Breast epithelium (tissue), 4 donors: Measurements from ENCODE around the gene SSR3. TPM values are rescaled to one million over a fixed set of nuclear protein-coding genes. Genes with fewer than 3 reads are reported as not detected.
"Not testable (repeated sequence)": the region's sequence is repeated elsewhere in the genome, so short reads cannot be mapped to it uniquely, and the experiment has no call there.

Experiments used
- DNase-seq, 2 donors: peaks; one replicate each; pipeline ENCODE4 v3.0.0-alpha.2; 2019; ENCODE audit warnings: low spot score in 2 of 2
- H3K27ac ChIP-seq, 2 donors: fragments of 200-600 bp; sonication (generic) in 1 of 2; one replicate each; pipeline ENCODE4 v1.5.1; 2016 to 2019; ENCODE audit warnings: mild to moderate bottlenecking in 1 of 2
- H3K27me3 ChIP-seq, 2 donors: fragments of 200-600 bp; sonication (generic) in 1 of 2; one replicate each; pipeline versions ENCODE4 v1.5.1 to v1.6.0; 2017 to 2019; ENCODE audit warnings: control low read depth in 1 of 2, mild to moderate bottlenecking in 1 of 2
- H3K36me3 ChIP-seq: fragments of 200-600 bp; one replicate; pipeline ENCODE4 v1.5.1; 2019
- H3K4me1 ChIP-seq, 2 donors: fragments of 200-600 bp; sonication (generic); one replicate each; pipeline ENCODE4 v1.5.1; 2016 to 2019; ENCODE audit warnings: control low read depth in 1 of 2
- H3K4me3 ChIP-seq, 3 donors: fragments of 200-600 bp; sonication (generic); 1 replicate in 2 of 3; 2 replicates in 1 of 3; pipeline ENCODE4 v1.5.1; 2016 to 2019; ENCODE audit warnings: mild to moderate bottlenecking in 3 of 3, moderate library complexity in 2 of 3
- H3K9me3 ChIP-seq, 2 donors: fragments of 200-600 bp; sonication (generic) in 1 of 2; one replicate each; pipeline ENCODE4 v1.5.1; 2016 to 2019; ENCODE audit warnings: control low read depth in 1 of 2
- CTCF ChIP-seq, 3 donors: fragments of 450-650 bp; IDR thresholded peaks; one replicate each; pipeline ENCODE4 v1.5.1; 2016 to 2017; ENCODE audit warnings: antibody characterized with exemption in 3 of 3, mild to moderate bottlenecking in 3 of 3, moderate library complexity in 3 of 3
- POLR2A ChIP-seq: fragments of 450-650 bp; IDR thresholded peaks from one replicate; pipeline ENCODE4 v1.6.1; 2016; ENCODE audit warnings: antibody characterized with exemption, mild to moderate bottlenecking, moderate library complexity
- POLR2AphosphoS5 ChIP-seq, 3 donors: sonication (generic); formaldehyde crosslinking; IDR thresholded peaks; one replicate each; pipeline ENCODE4 v1.6.1; 2017; ENCODE audit warnings: antibody characterized with exemption in 3 of 3
- intact Hi-C: fragments of 100-400 bp; cut with DNase I; formaldehyde crosslinking; loops from one replicate; pipeline ENCODE4 v1.15.1; 2023; ENCODE audit warnings: low total_unique reads
- total RNA-seq, 3 donors: library from RNA; depleted of rRNA; stranded (reverse); fragments of >200 nt; gene quantifications; one replicate each; pipeline ENCODE4 v1.1.0, GENCODE V29; 2016

SSR3 gene
- total RNA-seq, 3 donors from 2014 or later: 109 to 156 (median 110) TPM

- H3K27me3 ChIP-seq: no peaks in the 10 kb centered on the region
- no peaks in the 10 kb centered on the region for H3K36me3 ChIP-seq
- H3K27ac ChIP-seq: no peak overlapping the region
- TF ChIP-seq CTCF (IDR thresholded peaks at IDR 0.05): no peak
- no peak for TF ChIP-seq POLR2AphosphoS5 (IDR thresholded peaks at IDR 0.05)
- TF ChIP-seq POLR2A: no peak
- H3K9me3 ChIP-seq: no peaks in the 10 kb centered on the region
- H3K4me1 ChIP-seq: no peaks in the 10 kb centered on the region
- no peak overlapping the region for H3K4me3 ChIP-seq
- no peak for DNase-seq
- intact Hi-C loops: no loop called here
Measured at GRCh38 chr3:156593814-156594213, 38.9 kb upstream of the SSR3 start.

DNA sequence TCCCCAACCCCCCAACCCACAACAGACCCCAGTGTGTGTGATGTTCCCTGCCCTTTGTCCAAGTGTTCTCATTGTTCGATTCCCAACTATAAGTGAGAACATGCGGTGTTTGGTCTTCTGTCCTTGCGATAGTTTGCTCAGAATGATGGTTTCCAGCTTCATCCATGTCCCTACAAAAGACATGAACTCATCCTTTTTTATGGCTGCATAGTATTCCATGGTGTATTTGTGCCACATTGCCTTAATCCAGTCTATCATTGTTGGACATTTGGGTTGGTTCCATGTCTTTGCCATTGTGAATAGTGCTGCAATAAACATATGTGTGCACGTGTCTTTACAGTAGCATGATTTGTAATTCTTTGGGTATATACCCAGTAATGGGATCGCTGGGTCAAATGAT lies 34.9 kb upstream of the SSR3 start:
- H3K36me3 ChIP-seq, H3K4me1 ChIP-seq, H3K4me3 ChIP-seq, H3K9me3 ChIP-seq, DNase-seq, H3K27ac ChIP-seq, H3K27me3 ChIP-seq, intact Hi-C loops: not testable (repeated sequence)

DNA sequence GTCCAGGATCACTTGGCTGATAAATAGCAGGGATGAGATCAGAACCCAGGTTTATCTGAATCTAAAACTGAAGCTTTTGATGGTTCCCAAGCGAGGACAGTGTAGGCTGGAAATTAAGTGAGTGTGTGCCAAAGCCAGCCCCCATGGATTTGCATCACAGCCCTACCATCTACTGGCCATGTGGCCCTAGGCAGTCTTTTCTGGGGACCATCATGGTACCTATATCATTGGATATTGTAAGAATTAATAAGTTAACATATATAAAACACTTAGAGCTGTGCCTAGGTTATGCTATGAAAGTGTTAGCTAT lies 32.8 kb upstream of the SSR3 start:
- intact Hi-C loops: no loop called here
- H3K27ac ChIP-seq: no peak overlapping the region
- H3K4me3 ChIP-seq: no peak overlapping the region
- H3K36me3 ChIP-seq: no peaks in the 10 kb centered on the region
- no peak for DNase-seq
- no peak for TF ChIP-seq CTCF (IDR thresholded peaks at IDR 0.05)
- TF ChIP-seq POLR2A: no peak
- TF ChIP-seq POLR2AphosphoS5 (IDR thresholded peaks at IDR 0.05): no peak
- no peaks in the 10 kb centered on the region for H3K27me3 ChIP-seq
- H3K4me1 ChIP-seq: no peaks in the 10 kb centered on the region
- no peaks in the 10 kb centered on the region for H3K9me3 ChIP-seq

- no peaks in the 10 kb centered on the region for H3K36me3 ChIP-seq
- H3K27ac ChIP-seq: no peak overlapping the region
- TF ChIP-seq POLR2A: no peak
- no peak for TF ChIP-seq CTCF (IDR thresholded peaks at IDR 0.05)
- no peak for TF ChIP-seq POLR2AphosphoS5 (IDR thresholded peaks at IDR 0.05)
- DNase-seq: no peak
- no peaks in the 10 kb centered on the region for H3K4me1 ChIP-seq
- intact Hi-C loops: no loop called here
- H3K4me3 ChIP-seq: no peak overlapping the region
- no peaks in the 10 kb centered on the region for H3K9me3 ChIP-seq
- no peaks in the 10 kb centered on the region for H3K27me3 ChIP-seq
Measured at GRCh38 chr3:156586905-156587759, 32.2 kb upstream of the SSR3 start.

DNA sequence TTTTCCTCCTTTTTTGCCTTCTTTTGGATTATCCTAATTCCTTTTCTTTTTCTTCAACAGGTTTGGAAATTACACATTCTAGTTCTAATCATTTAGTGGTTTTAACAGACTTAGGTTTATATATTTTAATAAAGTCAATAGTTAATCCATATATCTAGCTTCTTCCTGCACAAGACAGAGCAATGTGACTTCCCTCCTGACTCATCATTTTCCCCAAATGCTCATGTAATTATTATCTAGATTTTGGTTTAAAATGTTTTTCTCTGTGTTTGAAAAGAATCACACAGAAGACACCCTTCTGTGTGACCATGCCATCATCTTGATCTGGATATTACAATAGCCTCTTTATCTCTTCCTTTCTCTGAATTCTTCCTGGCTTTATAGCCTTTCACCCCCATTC lies 28.6 kb upstream of the SSR3 start:
- intact Hi-C loops: no loop called here
- no peaks in the 10 kb centered on the region for H3K9me3 ChIP-seq
- no peak for DNase-seq
- TF ChIP-seq CTCF (IDR thresholded peaks at IDR 0.05) (no peak), POLR2AphosphoS5 (IDR thresholded peaks at IDR 0.05) (no peak), POLR2A (no peak)
- H3K4me1 ChIP-seq: no peaks in the 10 kb centered on the region
- no peaks in the 10 kb centered on the region for H3K27me3 ChIP-seq
- H3K36me3 ChIP-seq: no peaks in the 10 kb centered on the region
- H3K4me3 ChIP-seq: no peak overlapping the region
- no peak overlapping the region for H3K27ac ChIP-seq
